NT2/D1 (cell line): ENCODE measurements around the gene TMEM165.

Experiments
- SUZ12 ChIP-seq: IDR thresholded peaks from 2 replicates; pipeline ENCODE4 v1.6.1; 2011; ENCODE audit not compliant: insufficient read length, insufficient read depth; ENCODE audit errors: extremely low read depth
- YY1 ChIP-seq: IDR thresholded peaks from 2 replicates; pipeline ENCODE4 v1.6.1; 2011; ENCODE audit not compliant: insufficient read length, insufficient read depth
- ZNF274 ChIP-seq: IDR thresholded peaks from 2 replicates; pipeline ENCODE4 v1.6.1; 2011; ENCODE audit warnings: mild to moderate bottlenecking, low read depth, low read length

DNA sequence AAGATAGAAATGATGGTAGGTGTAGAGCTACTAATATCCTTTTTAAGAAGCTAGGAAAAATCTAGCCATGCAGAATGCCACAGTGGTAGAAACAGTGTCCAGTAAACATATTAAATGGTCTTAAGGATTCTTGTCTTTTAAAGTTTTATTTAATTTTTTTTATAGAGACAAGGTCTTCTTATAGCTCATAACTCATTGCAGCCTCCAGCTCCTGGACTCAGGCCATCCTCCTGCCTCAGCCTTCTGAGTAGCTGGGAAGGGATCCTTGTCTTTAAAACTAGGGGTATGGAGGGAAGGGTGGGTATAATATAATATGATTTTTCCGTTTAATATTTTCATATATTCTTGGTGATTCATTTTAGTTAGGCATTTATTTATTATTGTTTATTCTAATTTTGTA, 3.8 kb downstream of the TMEM165 start:
- TF ChIP-seq ZNF274 (no peak), YY1 (no peak), SUZ12 (no peak)
